OCI-LY3 (cell line): ENCODE results near the gene DIP2C.

ENCODE experiments used
- CTCF ChIP-seq: fragments of 200-600, 300-600 bp; sonication (generic); IDR thresholded peaks from 2 replicates; pipeline ENCODE4 v1.5.1; 2014; ENCODE audit warnings: antibody characterized with exemption, low read length, low read depth
- EZH2phosphoT487 ChIP-seq: fragments of 200-600 bp; shearing (Covaris generic); IDR thresholded peaks from 2 replicates; pipeline ENCODE4 v1.6.1; 2018; ENCODE audit warnings: antibody characterized with exemption, mixed run types, low read depth

GRCh38 chr10:559767-560047 is 129.8 kb downstream of the DIP2C start:
- no peak for TF ChIP-seq CTCF
- no peak for TF ChIP-seq EZH2phosphoT487
